GM18502 (cell line): Measurements from ENCODE around the gene NSMCE1.
"Not testable (repeated sequence)": the region's sequence is repeated elsewhere in the genome, so short reads cannot be mapped to it uniquely, and the experiment has no call there.

ENCODE experiments used
- ATAC-seq: cut with Tn5 transposase; IDR thresholded peaks from one replicate; pipeline ENCODE4 v1.9.1; 2021; ENCODE audit warnings: mild to moderate bottlenecking; ENCODE audit not compliant: unreplicated experiment, poor library complexity

The NSMCE1 gene

DNA sequence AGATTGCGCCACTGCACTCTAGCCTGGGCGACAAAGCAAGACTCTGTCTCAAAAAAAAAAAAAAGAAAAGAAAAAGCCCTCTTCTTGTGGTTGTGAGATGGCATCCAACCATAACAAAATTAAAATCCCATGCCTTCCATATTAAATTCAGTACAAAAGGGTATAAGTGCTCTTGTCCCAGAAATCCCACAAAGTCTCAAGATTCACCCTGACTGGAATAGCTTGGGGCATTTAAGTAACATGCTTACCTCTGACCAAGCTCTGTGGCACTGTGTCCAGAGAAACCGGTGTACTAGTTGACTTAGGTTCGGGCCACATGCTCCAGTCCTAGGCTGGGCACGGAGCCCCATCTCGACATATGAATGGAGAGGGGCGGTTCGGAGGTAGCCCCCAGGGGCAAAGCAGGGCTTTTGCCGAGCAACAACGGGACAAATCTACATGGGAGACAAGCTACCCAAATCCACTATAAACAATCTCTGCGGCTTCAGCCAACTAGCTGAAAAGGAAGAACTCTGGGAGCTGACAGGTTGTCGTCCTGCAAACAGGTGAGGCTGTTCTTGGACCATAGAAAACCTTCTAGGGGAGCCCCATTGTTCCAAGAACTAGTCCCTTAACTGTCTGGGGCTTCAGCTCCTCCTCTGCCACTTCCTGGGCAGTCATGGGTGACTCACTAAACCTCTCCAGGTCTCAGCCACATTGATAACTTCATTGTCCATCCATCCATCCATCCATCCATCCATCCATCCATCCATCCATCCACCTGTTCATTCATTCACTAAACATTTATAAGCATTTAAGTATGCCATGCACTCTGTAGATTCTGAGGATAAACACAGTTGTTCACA is 34.9 kb upstream of the NSMCE1 start:
- no peak for ATAC-seq

DNA sequence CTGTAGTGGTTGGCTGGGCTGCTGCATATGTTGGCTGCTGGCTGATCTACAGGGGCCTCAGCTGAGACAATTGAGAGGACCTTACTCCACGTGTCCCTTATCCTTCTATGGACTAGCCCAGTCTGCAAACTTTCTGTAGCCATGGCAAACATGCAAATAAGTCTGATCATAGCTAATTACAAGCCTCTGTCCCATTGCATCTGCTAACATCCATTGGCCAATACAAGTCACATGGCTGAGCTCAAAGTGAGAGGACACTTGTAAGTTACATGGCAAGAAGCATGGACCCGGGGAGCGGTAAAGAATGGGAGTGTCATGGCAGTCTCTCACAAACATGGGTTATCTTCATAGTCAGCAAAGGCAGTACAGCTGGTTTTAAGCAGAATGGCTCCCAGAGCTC is 33.6 kb upstream of the NSMCE1 start:
- ATAC-seq = no peak

DNA sequence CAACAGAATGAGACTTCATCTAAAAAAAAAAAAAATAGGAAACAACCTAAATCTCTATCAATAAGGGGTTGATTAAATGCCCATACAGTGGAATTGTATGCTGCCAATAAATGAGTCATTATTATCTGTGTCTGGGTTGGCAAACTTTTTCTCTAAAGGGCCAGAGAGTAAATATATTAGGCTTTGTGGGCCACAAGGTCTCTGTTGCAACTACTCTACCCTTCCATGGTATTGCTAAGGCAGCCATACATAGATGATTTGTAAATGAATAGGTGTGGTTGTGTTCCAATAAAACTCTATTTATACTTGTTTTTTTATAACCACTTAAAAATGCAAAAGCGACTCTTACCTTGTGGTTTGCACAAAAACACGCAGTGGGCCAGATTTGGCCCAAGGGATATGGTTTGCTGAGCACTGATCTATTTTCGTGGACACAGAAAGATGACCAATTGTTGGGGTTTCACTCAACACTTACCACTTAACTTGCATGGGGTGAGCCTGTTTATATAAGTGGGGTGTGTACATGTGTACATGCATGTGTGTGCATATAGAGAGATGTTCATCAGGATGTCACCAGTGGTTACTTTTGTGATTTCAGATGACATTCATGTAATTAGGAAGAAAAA is 32.8 kb upstream of the NSMCE1 start:
- ATAC-seq = peak; percentile 67

DNA sequence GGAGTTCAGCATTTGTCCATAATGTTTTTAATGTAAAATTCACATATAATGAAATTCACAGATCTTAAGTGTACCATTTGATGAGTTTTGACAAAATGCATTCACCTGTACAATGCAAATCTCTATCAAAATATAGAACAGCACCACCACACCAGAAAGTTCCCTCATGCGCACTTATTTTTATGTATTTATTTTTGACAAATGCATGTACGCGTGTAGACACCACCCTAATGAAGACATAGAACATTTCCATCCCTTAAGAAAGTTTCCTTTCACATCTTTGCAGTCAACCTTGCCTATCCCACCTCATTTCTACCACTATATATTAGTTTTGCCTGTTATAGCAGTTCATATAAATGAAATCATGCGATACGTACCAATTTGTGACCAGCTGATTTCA is 29.6 kb upstream of the NSMCE1 start:
- ATAC-seq = no peak

DNA sequence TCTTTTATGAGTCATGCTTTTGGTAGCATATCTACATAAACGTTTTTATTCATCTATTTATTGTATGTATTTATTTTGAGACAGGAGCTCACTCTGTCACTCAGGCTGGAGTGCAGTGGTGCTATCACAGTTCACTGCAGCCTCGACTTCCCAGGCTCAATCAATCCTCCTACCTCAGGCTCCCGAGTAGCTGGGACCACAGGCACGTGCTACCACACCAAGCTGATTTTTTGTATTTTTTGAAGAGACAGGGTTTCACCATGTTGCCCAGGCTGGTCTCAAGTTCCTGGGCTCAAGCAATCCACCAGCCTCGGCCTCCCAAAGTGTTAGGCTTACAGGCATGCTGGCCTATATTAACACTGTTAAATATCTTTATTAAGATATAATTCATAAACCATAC is 24.8 kb upstream of the NSMCE1 start:
- ATAC-seq = no peak

DNA sequence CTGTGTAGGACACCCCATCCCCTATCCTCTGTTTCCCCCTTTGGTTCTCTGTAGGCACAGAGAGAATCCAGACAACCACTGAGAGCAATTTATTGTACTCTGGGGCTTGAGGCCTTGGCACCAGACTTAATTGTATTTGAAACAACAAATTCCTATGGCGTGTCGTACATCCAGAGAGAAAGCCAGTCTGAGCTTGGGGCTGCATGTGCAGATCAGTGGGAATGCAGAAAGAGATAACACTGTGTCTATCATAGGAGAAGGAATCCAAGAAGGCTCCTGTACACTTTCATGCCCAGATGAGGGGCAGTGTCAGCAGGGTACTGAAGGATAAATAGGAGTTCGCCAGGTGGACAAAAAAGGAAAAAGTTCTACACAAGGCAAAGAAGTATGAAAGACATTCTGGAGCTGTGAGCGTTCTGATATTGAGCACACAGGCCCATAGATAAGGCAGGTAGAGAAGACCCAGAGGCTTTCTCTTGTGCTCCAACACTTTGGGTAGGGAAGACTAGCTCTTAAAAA is 23.2 kb upstream of the NSMCE1 start:
- ATAC-seq = no peak

DNA sequence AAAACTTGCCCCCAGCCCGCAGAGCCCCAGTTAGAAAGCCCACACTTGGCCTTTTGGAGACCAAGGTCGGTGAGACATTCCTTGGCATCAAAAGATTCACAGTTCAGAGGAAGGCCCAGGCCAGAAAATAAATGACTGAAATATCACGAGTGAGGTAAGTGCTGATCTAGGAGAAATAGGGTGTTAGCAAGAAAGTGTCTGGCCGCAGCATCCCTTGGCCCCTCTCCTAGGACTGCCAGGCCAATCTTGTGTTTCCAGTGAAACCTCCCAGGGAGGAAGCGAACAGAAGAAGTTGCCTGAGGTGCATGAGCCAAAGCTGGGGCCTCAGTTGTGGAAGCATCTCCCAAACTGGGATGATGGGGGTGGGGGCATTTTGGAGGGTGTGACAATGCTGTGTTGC is 22.5 kb upstream of the NSMCE1 start:
- no peak for ATAC-seq

DNA sequence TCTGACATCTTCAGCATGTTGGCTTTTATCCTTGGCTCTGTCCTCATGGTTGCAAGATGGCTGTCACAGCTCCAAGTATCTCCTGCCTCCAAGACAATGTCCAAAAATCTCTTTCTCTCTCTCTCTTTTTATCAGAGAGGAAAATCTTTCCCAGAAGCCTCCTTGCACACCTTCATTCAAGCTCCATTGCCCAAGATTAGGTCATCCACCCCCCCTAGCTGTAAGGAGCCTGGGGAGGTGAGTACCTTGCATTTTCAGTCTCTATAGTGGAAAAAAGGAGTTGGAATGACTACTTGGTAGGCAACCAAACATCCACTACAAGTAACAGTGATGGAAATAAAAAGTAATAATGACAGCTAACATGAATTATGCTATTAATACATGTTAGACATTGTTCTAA is 22.0 kb upstream of the NSMCE1 start:
- ATAC-seq = no peak

DNA sequence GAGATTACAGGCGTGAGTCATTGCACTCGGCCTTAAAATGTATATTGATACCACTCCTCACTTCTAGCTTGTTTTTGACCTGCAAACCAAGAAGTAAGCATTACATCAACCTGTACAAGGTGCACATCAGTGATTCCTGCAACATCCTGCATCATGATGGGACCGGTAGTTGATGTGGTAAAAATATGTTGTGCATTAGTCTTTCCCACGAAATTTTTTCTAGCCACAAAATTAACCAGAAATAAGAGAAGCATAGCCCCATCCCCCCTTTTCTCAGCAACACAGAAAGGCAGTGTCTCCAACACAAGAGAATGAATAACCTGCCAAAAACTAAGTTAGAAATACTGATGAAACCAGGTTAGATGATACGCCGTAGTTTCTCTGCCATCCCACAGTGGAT is 21.1 kb upstream of the NSMCE1 start:
- no peak for ATAC-seq

DNA sequence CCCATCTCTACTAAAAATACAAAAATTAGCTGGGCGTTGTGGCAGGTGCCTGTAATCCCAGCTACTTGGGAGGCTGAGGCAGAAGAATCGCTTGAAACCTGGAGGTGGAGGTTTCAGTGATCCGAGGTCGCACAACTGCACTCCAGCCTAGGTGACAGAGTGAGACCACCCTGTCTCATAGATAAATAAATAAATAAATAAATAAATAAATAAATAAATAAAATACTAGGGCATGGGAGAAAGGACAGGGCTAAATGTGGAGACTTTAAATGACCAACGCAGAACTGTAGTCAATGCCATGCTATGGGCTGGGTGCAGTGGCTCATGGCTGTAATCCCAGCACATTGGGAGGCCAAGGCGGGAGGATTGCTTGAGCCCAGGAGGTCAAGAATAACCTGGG is 19.7 kb upstream of the NSMCE1 start:
- ATAC-seq = not testable (repeated sequence)

DNA sequence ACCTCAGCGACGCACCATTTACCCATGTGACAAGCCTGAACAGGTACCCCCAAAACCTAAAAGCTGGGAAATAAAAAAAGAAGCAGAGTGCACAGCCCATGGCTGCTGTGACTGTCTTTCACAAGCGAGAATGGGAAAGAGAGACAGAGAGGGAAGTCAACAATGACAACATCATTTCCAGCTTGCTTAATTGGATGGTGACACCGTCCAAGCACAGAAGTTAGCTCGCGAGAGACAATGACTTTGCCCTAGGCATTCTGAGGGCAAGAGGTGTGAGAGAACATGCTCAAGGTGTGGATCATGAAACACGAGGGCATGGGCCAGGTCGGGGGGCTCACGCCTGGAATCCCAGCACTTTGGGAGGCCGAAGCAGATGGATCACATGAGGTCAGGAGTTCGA is 19.3 kb upstream of the NSMCE1 start:
- ATAC-seq = no peak

DNA sequence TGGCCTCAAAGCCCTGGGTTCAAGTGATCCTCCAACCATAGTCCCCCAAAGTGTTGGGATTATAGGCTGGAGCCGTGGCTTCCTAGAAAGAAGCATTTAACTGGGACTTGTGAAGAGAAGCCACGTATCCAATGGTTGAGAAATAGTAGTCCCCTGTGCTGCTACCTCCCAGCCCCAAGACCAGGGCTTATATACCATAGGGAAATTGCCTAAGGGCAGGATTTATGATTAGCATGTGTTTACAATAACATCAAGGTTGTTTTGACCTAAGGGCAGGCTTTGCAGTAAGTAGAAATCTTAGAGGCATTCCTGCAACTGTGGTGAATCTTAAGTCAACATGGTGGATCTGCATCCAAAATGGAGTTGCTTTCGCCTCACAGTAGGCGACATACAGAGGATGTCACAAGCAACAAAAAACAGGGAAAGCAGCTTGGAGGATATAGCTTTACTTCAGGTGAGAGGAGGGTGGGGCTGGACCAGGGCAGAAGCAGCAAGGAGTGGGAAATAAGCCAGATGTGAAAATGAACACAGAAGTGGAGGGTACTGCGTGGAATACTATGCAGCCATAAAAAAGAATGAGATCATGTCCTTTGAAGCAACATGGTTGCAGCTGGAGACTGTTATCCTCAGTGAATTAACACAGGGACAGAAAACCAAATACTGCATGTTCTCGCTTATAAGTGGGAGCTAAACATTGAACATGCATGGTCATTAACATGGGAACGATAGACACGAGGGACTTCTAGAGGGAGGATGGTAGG is 18.7 kb upstream of the NSMCE1 start:
- ATAC-seq = no peak

DNA sequence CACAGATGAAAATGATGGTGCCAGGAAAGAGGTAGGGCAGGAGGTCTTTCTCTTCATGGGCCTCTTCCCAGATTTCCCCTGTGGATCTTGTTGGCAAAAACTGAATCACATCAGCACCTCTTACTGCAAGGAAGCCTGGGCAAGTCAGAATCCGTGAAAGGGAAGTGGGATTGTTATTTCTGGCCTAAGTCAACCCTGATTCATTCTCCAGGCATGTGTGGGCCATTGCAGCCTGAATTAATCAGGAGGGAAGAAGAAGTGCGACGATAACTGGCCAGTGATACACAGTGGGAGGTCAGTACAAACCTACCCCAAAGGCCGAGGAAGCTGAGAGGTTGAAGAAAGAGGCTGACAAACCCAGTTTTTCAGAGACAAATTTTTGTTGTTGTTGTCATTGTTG is 17.9 kb upstream of the NSMCE1 start:
- no peak for ATAC-seq

DNA sequence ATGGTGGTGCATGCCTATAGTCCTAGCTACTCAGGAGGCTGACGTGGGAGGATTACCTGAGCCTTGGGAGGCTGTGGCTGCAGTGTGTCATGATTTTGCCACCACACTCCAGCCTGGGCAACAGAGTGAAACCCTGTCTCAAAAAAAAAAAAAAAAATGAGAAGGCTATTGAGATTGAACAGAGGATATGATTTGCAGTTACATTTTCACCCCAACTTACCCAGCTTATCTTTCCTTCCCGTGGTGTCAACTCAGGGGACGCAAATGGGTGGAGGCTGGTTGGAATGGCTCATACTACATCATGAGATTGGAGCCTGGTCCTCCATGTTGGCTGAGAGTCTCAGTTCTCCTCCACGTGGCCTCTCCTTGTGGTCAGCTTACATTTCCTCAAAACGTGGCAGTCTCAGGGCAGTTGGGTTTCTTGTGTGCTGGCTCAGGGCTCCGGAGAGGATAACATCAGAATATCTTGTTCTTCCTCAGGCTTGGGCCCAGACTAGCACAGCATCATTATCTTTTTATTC is 17.2 kb upstream of the NSMCE1 start:
- ATAC-seq = peak; percentile 25

DNA sequence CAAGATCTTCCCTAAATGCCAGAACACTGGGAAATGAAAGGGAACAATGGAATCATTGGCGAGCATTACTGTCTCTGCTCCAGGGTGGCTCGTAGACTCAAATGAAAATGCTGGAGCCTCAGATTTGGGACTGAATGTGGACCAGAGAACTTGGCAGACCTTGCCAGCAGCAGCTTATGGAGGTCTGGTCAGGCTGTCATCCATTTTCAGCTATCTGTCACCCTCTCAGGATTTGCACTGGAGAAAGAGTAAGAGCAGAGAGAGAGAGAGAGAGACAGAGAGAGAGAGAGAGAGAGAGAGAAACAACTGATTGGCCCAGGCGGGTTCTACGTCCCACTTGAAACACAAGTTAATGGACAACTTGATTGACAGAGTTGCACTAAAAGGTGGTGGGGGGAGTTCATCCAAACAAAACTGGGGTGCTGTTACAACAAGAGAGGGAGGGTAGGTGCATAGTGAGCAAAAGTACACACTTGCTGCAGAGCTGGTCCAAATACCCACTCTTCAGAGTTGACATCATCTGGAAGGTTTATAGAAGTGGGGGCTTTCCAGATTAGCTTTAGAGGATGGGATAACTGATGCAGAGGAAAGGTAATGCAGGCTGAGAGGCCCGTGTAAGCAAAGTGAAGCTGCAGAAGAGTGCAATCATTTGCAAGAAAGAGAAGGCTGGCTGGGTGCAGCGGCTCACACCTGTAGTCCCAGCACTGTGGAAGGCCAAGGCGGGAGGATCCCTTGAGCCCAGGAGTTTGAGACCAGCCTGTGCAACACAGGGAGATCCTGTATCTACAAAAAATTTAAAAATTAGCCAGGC is 16.5 kb upstream of the NSMCE1 start:
- ATAC-seq = peak; percentile 61

DNA sequence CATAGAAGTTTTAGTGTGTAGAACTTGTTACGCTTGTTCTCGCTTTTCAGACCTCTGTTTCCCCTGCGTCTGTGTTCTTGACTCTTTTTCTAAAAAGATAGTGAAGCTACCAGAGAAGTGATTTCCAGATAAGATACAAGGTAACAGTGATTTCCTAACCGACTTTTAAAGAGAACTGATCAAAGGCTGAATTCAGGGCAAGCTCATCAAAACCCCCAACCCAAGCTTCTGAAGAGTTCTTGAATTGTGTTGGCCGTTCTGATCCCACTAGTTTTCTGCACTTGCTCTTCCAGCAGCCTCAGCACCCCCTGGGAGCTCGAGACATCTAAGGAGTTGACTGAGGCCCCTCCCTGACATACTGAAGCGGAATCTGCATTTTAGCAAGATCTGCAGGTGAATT is 12.7 kb upstream of the NSMCE1 start:
- ATAC-seq = no peak

DNA sequence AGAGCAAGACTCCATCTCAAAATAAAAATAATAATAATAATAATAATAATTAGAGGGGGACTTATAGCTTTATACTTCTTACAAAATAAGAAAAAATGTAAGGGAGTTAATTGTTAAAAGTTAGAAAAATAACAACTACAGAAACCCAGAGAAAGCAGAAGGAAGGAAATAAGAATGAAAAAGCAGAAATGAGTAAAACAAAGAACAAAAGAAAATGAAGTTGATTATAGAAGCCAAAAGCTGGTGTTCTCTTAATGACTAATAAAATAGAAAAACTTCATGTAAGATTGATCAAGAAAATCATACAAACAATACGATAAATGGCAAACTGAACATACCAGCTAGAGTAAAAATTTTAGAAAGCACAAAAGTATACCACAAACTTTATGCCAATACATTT is 6.8 kb upstream of the NSMCE1 start:
- ATAC-seq = no peak

DNA sequence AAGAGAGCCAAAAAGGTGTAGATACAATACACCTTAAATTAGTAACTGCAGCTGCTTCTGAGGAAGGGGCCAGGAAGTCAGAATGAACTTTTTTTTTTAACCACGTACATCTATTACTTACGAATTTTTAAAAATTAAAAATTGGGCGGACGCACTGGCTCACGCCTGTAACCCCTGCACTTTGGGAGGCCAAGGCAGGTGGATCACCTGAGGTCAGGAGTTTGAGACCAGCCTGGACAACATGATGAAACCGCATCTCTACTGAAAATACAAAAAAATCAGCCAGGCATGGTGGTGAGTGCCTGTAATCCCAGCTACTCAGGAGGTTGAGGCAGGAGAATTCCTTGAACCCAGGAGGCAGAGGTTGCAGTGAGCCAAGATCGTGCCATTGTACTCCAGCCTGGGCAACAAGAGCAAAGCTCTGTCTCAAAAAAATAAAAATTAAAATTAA is 5.9 kb upstream of the NSMCE1 start:
- ATAC-seq = not testable (repeated sequence)

DNA sequence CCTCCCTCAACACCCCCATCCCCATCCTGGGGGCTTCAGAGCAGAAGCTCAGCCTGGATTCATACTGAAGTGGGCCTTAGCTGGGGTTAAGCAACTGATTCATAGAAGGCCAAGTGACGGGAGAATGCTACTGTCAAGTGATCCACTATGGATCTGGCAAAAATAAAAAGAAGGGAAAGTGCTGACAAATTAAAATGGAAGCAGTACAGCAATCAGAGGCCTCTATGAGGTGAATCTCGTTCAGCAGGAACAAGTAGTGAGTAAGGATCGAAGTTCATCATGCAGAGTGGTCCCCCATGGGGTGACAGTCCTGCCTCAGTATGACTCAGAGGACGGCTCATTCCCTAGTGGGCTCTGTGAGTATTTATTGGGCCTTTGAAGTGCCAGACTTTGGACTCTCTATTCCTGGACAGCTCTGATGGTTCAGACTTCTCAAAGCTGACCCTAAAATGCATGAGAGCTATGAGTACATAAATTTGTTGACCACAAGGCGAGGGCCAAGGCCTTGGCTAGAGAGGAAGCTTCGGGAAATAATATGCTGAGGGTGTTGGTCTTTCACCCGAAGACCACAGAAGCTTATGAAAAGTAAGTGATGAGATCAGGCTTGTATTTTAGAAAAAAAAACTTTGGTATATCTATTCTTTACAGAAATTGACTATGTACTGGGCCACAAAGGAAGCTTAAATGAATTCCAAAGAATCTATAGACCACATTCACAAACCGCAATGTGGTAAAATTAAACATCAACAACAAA is 5.3 kb upstream of the NSMCE1 start:
- no peak for ATAC-seq
